ENCODE data around the gene NEIL3. TPM values are rescaled to one million over a fixed set of nuclear protein-coding genes. Genes with fewer than 3 reads are reported as not detected.

The NEIL3 gene
- total and polyA plus RNA-seq, 8 donors = 0.29 to 9.3 (median 1.4) TPM; not detected in 2

- H3K27me3 ChIP-seq = no peaks in the 10 kb centered on the region
- H3K4me1 ChIP-seq = no peaks in the 10 kb centered on the region
- 44 to 62% (median 53%) methylated on average over 2 of the region's 2 CpGs for WGBS, 5 donors
- intact Hi-C loops (cut with DNase I; ENCODE audit: low total_unique reads) = no loop called here
- no peak overlapping the region for H3K4me3 ChIP-seq
- no peaks in the 10 kb centered on the region for H3K36me3 ChIP-seq
- no peak for DNase-seq
- H3K9me3 ChIP-seq = no peaks in the 10 kb centered on the region
- no peak overlapping the region for H3K27ac ChIP-seq
- TF ChIP-seq CTCF (IDR thresholded peaks at IDR 0.05) = no peak
- TF ChIP-seq POLR2AphosphoS5 (IDR thresholded peaks at IDR 0.05) = no peak
- no peak for TF ChIP-seq EP300 (IDR thresholded peaks at IDR 0.05)
- no peak for TF ChIP-seq POLR2A (IDR thresholded peaks at IDR 0.05)
These were observed 95.8 kb downstream of the NEIL3 start for GRCh38 chr4:177405508-177405907.

GRCh38 chr4:177408023-177408422, 98.3 kb downstream of the NEIL3 start:
- Histone ChIP-seq H3K4me3 (no peak overlapping the region), H3K27me3 (no peaks in the 10 kb centered on the region), H3K4me1 (no peaks in the 10 kb centered on the region), H3K9me3 (no peaks in the 10 kb centered on the region), H3K27ac (no peak overlapping the region), H3K36me3 (no peaks in the 10 kb centered on the region)
- intact Hi-C loops (cut with DNase I; ENCODE audit: low total_unique reads) = no loop called here
- no peak for DNase-seq
- TF ChIP-seq EP300 (IDR thresholded peaks at IDR 0.05) = no peak
- no peak for TF ChIP-seq POLR2A (IDR thresholded peaks at IDR 0.05)
- TF ChIP-seq CTCF (IDR thresholded peaks at IDR 0.05) = no peak
- TF ChIP-seq POLR2AphosphoS5 (IDR thresholded peaks at IDR 0.05) = no peak
- 92 to 95% (median 95%) methylated on average over 25 of the region's 25 CpGs for WGBS, 5 donors

- Histone ChIP-seq H3K36me3 (no peaks in the 10 kb centered on the region), H3K27me3 (no peaks in the 10 kb centered on the region), H3K4me3 (no peak overlapping the region), H3K4me1 (no peaks in the 10 kb centered on the region), H3K9me3 (no peaks in the 10 kb centered on the region), H3K27ac (no peak overlapping the region)
- TF ChIP-seq POLR2A (IDR thresholded peaks at IDR 0.05) = no peak
- TF ChIP-seq EP300 (IDR thresholded peaks at IDR 0.05) = no peak
- TF ChIP-seq CTCF (IDR thresholded peaks at IDR 0.05) = no peak
- intact Hi-C loops (cut with DNase I; ENCODE audit: low total_unique reads) = no loop called here
- no peak for DNase-seq
These were observed 100.9 kb downstream of the NEIL3 start for GRCh38 chr4:177410566-177410965.

GRCh38 chr4:177411996-177412395, 102.3 kb downstream of the NEIL3 start:
- 49 to 74% (median 55%) methylated on average over 5 of the region's 5 CpGs for WGBS, 5 donors
- H3K27ac ChIP-seq = no peak overlapping the region
- no peaks in the 10 kb centered on the region for H3K36me3 ChIP-seq
- TF ChIP-seq EP300 (IDR thresholded peaks at IDR 0.05) (no peak), POLR2A (IDR thresholded peaks at IDR 0.05) (no peak), CTCF (IDR thresholded peaks at IDR 0.05) (no peak), POLR2AphosphoS5 (IDR thresholded peaks at IDR 0.05) (no peak)
- no peaks in the 10 kb centered on the region for H3K4me1 ChIP-seq
- DNase-seq = no peak
- no peak overlapping the region for H3K4me3 ChIP-seq
- H3K27me3 ChIP-seq = no peaks in the 10 kb centered on the region
- no peaks in the 10 kb centered on the region for H3K9me3 ChIP-seq
- intact Hi-C loops (cut with DNase I; ENCODE audit: low total_unique reads) = no loop called here

Other genes with a start within 250 kb of the NEIL3 start
- 10 to 100 TPM in 2 of 5 donors, 1 to 10 TPM in 3; 2.3 to 36.4 (median 3.6) TPM for gene AGA, start 132.6 kb downstream of the NEIL3 start, total RNA-seq
- gene AGA, start 132.6 kb downstream of the NEIL3 start, polyA plus RNA-seq = 1 to 10 TPM; 6.6 to 8.2 (median 8.0) TPM